Aorta (tissue), 5 donors: Measurements from ENCODE around the gene CCDC85C. TPM values are rescaled to one million over a fixed set of nuclear protein-coding genes. Genes with fewer than 3 reads are reported as not detected.

Experiments
- ATAC-seq: fragments of 200-7000 bp; cut with Tn5 transposase; one replicate; pipeline ENCODE4 v1.9.1; 2022; ENCODE audit warnings: moderate library complexity; ENCODE audit not compliant: low FRiP score
- DNase-seq, 2 donors: peaks; one replicate each; pipeline ENCODE4 v3.0.0-alpha.2; 2020
- H3K27ac ChIP-seq, 2 donors: one replicate each; pipeline ENCODE4 v1.5.1; 2013; ENCODE audit warnings: low read length in 2 of 2, mild to moderate bottlenecking in 2 of 2, moderate library complexity in 2 of 2, control low read depth in 1 of 2, inconsistent platforms in 1 of 2, low read depth in 1 of 2
- H3K27me3 ChIP-seq, 2 donors: one replicate each; pipeline ENCODE4 v1.6.1; 2013; ENCODE audit warnings: control low read depth in 1 of 2, low read length in 1 of 2, mild to moderate bottlenecking in 1 of 2, moderate library complexity in 1 of 2; ENCODE audit not compliant: insufficient read depth in 2 of 2, control insufficient read depth in 1 of 2
- H3K36me3 ChIP-seq, 2 donors: one replicate each; pipeline ENCODE4 v1.6.1; 2013; ENCODE audit warnings: control low read depth in 1 of 2, low read length in 1 of 2, mild to moderate bottlenecking in 1 of 2; ENCODE audit not compliant: insufficient read depth in 2 of 2, control insufficient read depth in 1 of 2
- H3K4me1 ChIP-seq, 2 donors: one replicate each; pipeline ENCODE4 v1.6.1; 2013; ENCODE audit warnings: low read length in 2 of 2, control low read depth in 1 of 2, mild to moderate bottlenecking in 1 of 2, moderate library complexity in 1 of 2; ENCODE audit not compliant: insufficient read depth in 2 of 2, control insufficient read depth in 1 of 2
- H3K4me3 ChIP-seq, 2 donors: one replicate each; pipeline ENCODE4 v1.5.1; 2013; ENCODE audit warnings: low read length in 2 of 2, control low read depth in 1 of 2, mild to moderate bottlenecking in 1 of 2
- H3K9me3 ChIP-seq: one replicate; pipeline ENCODE4 v1.6.1; 2013; ENCODE audit warnings: mild to moderate bottlenecking, low read length; ENCODE audit not compliant: control insufficient read depth
- WGBS, 2 donors: extraction: QIAGEN DNeasy Blood & Tissue Kit; methylation state at CpG; one replicate each; pipeline ENCODE4 v1.1.7; 2013; 5-methylcytosine and 5-hydroxymethylcytosine counted together
- intact Hi-C, 2 donors: fragments of 100-400 bp; cut with DNase I; formaldehyde crosslinking; loops; one replicate each; pipeline versions ENCODE4 v1.14.2 to v1.15.0; 2022
- polyA plus RNA-seq, 2 donors: library from polyadenylated mRNA; stranded (reverse); fragments of 200-250 nt; gene quantifications; one replicate each; pipeline ENCODE4 v1.2.3, GENCODE V29; 2013
- total RNA-seq, 2 donors: library from RNA; stranded (reverse); fragmentation: NEBNext Ultra II Directional; extraction: Animal tissue kit (Norgen Biotek cat#: 25700); gene quantifications; one replicate each; pipeline ENCODE4 v1.2.1, GENCODE V29; 2021
- donor health status: healthy with polysubstance abuse.
- donor health status: Bipolar disorder and iron deficiency.
- donor health status: DM: no; HTN: no; CAD: no.
- donor health status: DM: no; HTN: no; CAD: no.
- donor health status: DM: yes; HTN: yes; CAD: no.

Gene CCDC85C
- total and polyA plus RNA-seq, 4 donors: 1.2 to 8.1 (median 7.0) TPM

GRCh38 chr14:99612738-99613330 lies 8.8 kb upstream of the CCDC85C start:
- H3K36me3 ChIP-seq: no peaks in the 10 kb centered on the region
- 93% methylated on average over 8 of the region's 8 CpGs for WGBS, 2 donors
- no peak overlapping the region for H3K4me3 ChIP-seq
- no peak overlapping the region for H3K27ac ChIP-seq
- intact Hi-C loops: no loop called here
- no peak for DNase-seq
- ATAC-seq: no peak
- H3K4me1 ChIP-seq: no peaks in the 10 kb centered on the region
- H3K27me3 ChIP-seq: no peaks in the 10 kb centered on the region
- no peaks in the 10 kb centered on the region for H3K9me3 ChIP-seq

- WGBS, 2 donors: 89% methylated on average over 11 of the region's 11 CpGs
- intact Hi-C loops: no loop called here
- ATAC-seq (no peak), DNase-seq (no peak)
- no peaks in the 10 kb centered on the region for H3K36me3 ChIP-seq
- no peaks in the 10 kb centered on the region for H3K27me3 ChIP-seq
- no peaks in the 10 kb centered on the region for H3K4me1 ChIP-seq
- no peak overlapping the region for H3K27ac ChIP-seq
- H3K4me3 ChIP-seq: no peak overlapping the region
- no peaks in the 10 kb centered on the region for H3K9me3 ChIP-seq
These were observed 8.2 kb upstream of the CCDC85C start for GRCh38 chr14:99612071-99612737.

- H3K4me1 ChIP-seq: no peaks in the 10 kb centered on the region
- 94 to 97% methylated on average over 4 of the region's 4 CpGs for WGBS, 2 donors
- H3K9me3 ChIP-seq: no peaks in the 10 kb centered on the region
- ATAC-seq (no peak), DNase-seq (no peak)
- H3K27me3 ChIP-seq: no peaks in the 10 kb centered on the region
- no peaks in the 10 kb centered on the region for H3K36me3 ChIP-seq
- intact Hi-C loops: no loop called here
- no peak overlapping the region for H3K27ac ChIP-seq
- no peak overlapping the region for H3K4me3 ChIP-seq
These were observed 7.6 kb upstream of the CCDC85C start for GRCh38 chr14:99611646-99612045.

GRCh38 chr14:99609245-99610170 lies 5.5 kb upstream of the CCDC85C start:
- Histone ChIP-seq H3K27me3 (no peaks in the 10 kb centered on the region), H3K9me3 (no peaks in the 10 kb centered on the region), H3K27ac (no peak overlapping the region), H3K4me3 (no peak overlapping the region), H3K4me1 (no peaks in the 10 kb centered on the region), H3K36me3 (no peaks in the 10 kb centered on the region)
- no peak for ATAC-seq
- intact Hi-C loops: loop anchor here (5.0 to 10.0 kb wide), 3 partner anchors 42 to 575 kb away; partner anchors contain the start of genes CCNK (in 1 of the 2) and SETD3 (in 1 of the 2)
- no peak for DNase-seq
- WGBS, 2 donors: 63 to 80% methylated on average over 10 of the region's 10 CpGs

GRCh38 chr14:99608591-99608990 lies 4.6 kb upstream of the CCDC85C start:
- 93 to 98% methylated on average over 2 of the region's 2 CpGs for WGBS, 2 donors
- Histone ChIP-seq H3K27me3 (no peaks in the 10 kb centered on the region), H3K27ac (no peak overlapping the region), H3K4me3 (no peak overlapping the region), H3K36me3 (no peaks in the 10 kb centered on the region), H3K9me3 (no peaks in the 10 kb centered on the region), H3K4me1 (no peaks in the 10 kb centered on the region)
- intact Hi-C loops: loop anchor here (5.0 to 10.0 kb wide), 3 partner anchors 41 to 574 kb away; partner anchors contain the start of genes CCNK (in 1 of the 2) and SETD3 (in 1 of the 2)
- ATAC-seq (no peak), DNase-seq (no peak)

GRCh38 chr14:99606359-99606758 lies 2.4 kb upstream of the CCDC85C start:
- DNase-seq (no peak), ATAC-seq (no peak)
- Histone ChIP-seq H3K4me3 (no peak overlapping the region), H3K9me3 (no peaks in the 10 kb centered on the region), H3K36me3 (no peaks in the 10 kb centered on the region), H3K4me1 (no peaks in the 10 kb centered on the region), H3K27me3 (no peaks in the 10 kb centered on the region), H3K27ac (no peak overlapping the region)
- intact Hi-C loops: loop anchor here (5.0 to 10.0 kb wide), 3 partner anchors 39 to 572 kb away; partner anchors contain the start of genes CCNK (in 1 of the 2) and SETD3 (in 1 of the 2)
- WGBS, 2 donors: 77 to 88% methylated on average over 7 of the region's 7 CpGs

GRCh38 chr14:99605299-99605961 lies 1.4 kb upstream of the CCDC85C start:
- H3K4me3 ChIP-seq: peak overlapping the region; percentile 74
- H3K27me3 ChIP-seq: no peaks in the 10 kb centered on the region
- intact Hi-C loops: loop anchor here (5.0 to 10.0 kb wide), 3 partner anchors 38 to 571 kb away; partner anchors contain the start of genes CCNK (in 1 of the 2) and SETD3 (in 1 of the 2)

GRCh38 chr14:99604766-99605298 lies 825 bp upstream of the CCDC85C start:
- Histone ChIP-seq H3K27ac (peak overlapping the region in 1 of 2 donors; percentile 38), H3K9me3 (no peaks in the 10 kb centered on the region), H3K4me3 (peak overlapping the region; percentile 74), H3K36me3 (no peaks in the 10 kb centered on the region), H3K4me1 (no peaks in the 10 kb centered on the region), H3K27me3 (no peaks in the 10 kb centered on the region)
- 0 to 1% methylated on average over 43 to 50 of the region's 50 CpGs for WGBS, 2 donors
- peak; percentile 66 for ATAC-seq
- intact Hi-C loops: loop anchor here (5.0 to 10.0 kb wide), 3 partner anchors 38 to 570 kb away; partner anchors contain the start of genes CCNK (in 1 of the 2) and SETD3 (in 1 of the 2)
- peak in 1 of 2 donors; percentile 61 for DNase-seq

More at GRCh38 chr14:99605299-99605961, 1.4 kb upstream of the CCDC85C start:
- Histone ChIP-seq H3K9me3 (no peaks in the 10 kb centered on the region), H3K27ac (no peak overlapping the region), H3K36me3 (no peaks in the 10 kb centered on the region), H3K4me1 (no peaks in the 10 kb centered on the region)
- 4 to 7% methylated on average over 27 to 38 of the region's 38 CpGs for WGBS, 2 donors
- DNase-seq: peak; percentile 64 to 86
- ATAC-seq: peak; percentile 37
